WTC11 (cell line): ENCODE measurements around the gene RANBP17. TPM values are rescaled to one million over a fixed set of nuclear protein-coding genes. Genes with fewer than 3 reads are reported as not detected.

Experiments used
- ATAC-seq: fragments of 200-7000 bp; cut with Tn5 transposase; 2 replicates; pipeline ENCODE4 v1.10.0; 2021; ENCODE audit warnings: mild to moderate bottlenecking, moderate library complexity
- CTCF ChIA-PET: fragments of 300-600 bp; sonication (Branson Sonifier 250); formaldehyde crosslinking; loops from one replicate; lab custom pipeline; 2021; ENCODE audit warnings: antibody characterized with exemption; lab: Charles Lee
- POLR2A ChIA-PET: fragments of 350-600 bp; sonication (Branson Sonifier 250); formaldehyde crosslinking; loops from one replicate; lab custom pipeline; 2021; ENCODE audit warnings: antibody characterized with exemption; lab: Charles Lee
- DNase-seq: peaks from one replicate; pipeline ENCODE4 v3.0.0; 2021; ENCODE audit warnings: low spot score
- H3K27ac Mint-ChIP-seq: 2 replicates; pipeline ENCODE4 v1.8.0; 2021; ENCODE audit warnings: mixed read lengths
- H3K27me3 Mint-ChIP-seq: 2 replicates; pipeline ENCODE4 v1.8.0; 2021; ENCODE audit warnings: low read depth, mild to moderate bottlenecking, moderate library complexity, mixed read lengths
- H3K36me3 Mint-ChIP-seq: 2 replicates; pipeline ENCODE4 v1.8.0; 2021; ENCODE audit warnings: mixed read lengths
- H3K4me1 Mint-ChIP-seq: 2 replicates; pipeline ENCODE4 v1.8.0; 2022; ENCODE audit warnings: mixed read lengths
- H3K4me3 Mint-ChIP-seq: 2 replicates; pipeline ENCODE4 v1.8.0; 2021; ENCODE audit warnings: mild to moderate bottlenecking, moderate library complexity, mixed read lengths
- H3K9me3 Mint-ChIP-seq: 2 replicates; pipeline ENCODE4 v1.8.0; 2021; ENCODE audit warnings: mixed read lengths
- CTCF ChIP-seq: fragments of 200-600 bp; IDR thresholded peaks from 2 replicates; pipeline ENCODE4 v1.8.0; 2022; ENCODE audit warnings: antibody characterized with exemption
- ETV6 ChIP-seq: sonication (generic); formaldehyde crosslinking; IDR thresholded peaks from 2 replicates; pipeline ENCODE4 v1.8.1; 2022; ENCODE audit warnings: mild to moderate bottlenecking, missing genetic modification reagents
- FOXJ3 ChIP-seq: sonication (generic); formaldehyde crosslinking; IDR thresholded peaks from 2 replicates; pipeline ENCODE4 v1.9.0; 2021; ENCODE audit warnings: missing genetic modification reagents, mild to moderate bottlenecking, borderline replicate concordance
- JAZF1 ChIP-seq: fragments of 250-450 bp; sonication (Bioruptor Pico); IDR thresholded peaks from 2 replicates; pipeline ENCODE4 v1.9.0; 2021; ENCODE audit warnings: moderate library complexity, mild to moderate bottlenecking, inconsistent platforms
- JUN ChIP-seq: sonication (generic); formaldehyde crosslinking; IDR thresholded peaks from 2 replicates; pipeline ENCODE4 v1.8.0; 2023; ENCODE audit warnings: mild to moderate bottlenecking, missing genetic modification reagents
- MYBL2 ChIP-seq: sonication (generic); formaldehyde crosslinking; IDR thresholded peaks from 2 replicates; pipeline ENCODE4 v1.8.1; 2023; ENCODE audit warnings: mild to moderate bottlenecking, moderate library complexity, missing genetic modification reagents
- OVOL2 ChIP-seq: fragments of 250-450 bp; sonication (Bioruptor Pico); IDR thresholded peaks from 2 replicates; pipeline ENCODE4 v1.9.0; 2021; ENCODE audit warnings: mild to moderate bottlenecking, borderline replicate concordance
- PRRX2 ChIP-seq: fragments of 250-450 bp; sonication (Bioruptor Pico); IDR thresholded peaks from 2 replicates; pipeline ENCODE4 v1.8.0; 2021; ENCODE audit warnings: mild to moderate bottlenecking
- SMAD3 ChIP-seq: sonication (generic); formaldehyde crosslinking; IDR thresholded peaks from 2 replicates; pipeline ENCODE4 v1.8.0; 2022; ENCODE audit warnings: missing genetic modification reagents, mild to moderate bottlenecking, borderline replicate concordance
- TP53 ChIP-seq: sonication (generic); formaldehyde crosslinking; IDR thresholded peaks from 2 replicates; pipeline ENCODE4 v1.8.1; 2023; ENCODE audit warnings: mild to moderate bottlenecking, missing genetic modification reagents
- USF2 ChIP-seq: sonication (generic); formaldehyde crosslinking; IDR thresholded peaks from 2 replicates; pipeline ENCODE4 v1.8.1; 2023; ENCODE audit warnings: mild to moderate bottlenecking, missing genetic modification reagents, moderate library complexity
- ZNF138 ChIP-seq: sonication (generic); formaldehyde crosslinking; conservative IDR thresholded peaks from 2 replicates; pipeline ENCODE4 v1.8.1; 2022; ENCODE audit warnings: mild to moderate bottlenecking, moderate library complexity, missing genetic modification reagents
- ZNF232 ChIP-seq: sonication (generic); formaldehyde crosslinking; IDR thresholded peaks from 2 replicates; pipeline ENCODE4 v1.8.0; 2022; ENCODE audit warnings: mild to moderate bottlenecking, missing genetic modification reagents
- ZNF416 ChIP-seq: fragments of 250-450 bp; sonication (Bioruptor Pico); IDR thresholded peaks from 2 replicates; pipeline ENCODE4 v1.9.0; 2021; ENCODE audit warnings: mild to moderate bottlenecking, inconsistent platforms
- ZNF512 ChIP-seq: sonication (generic); formaldehyde crosslinking; IDR thresholded peaks from 2 replicates; pipeline ENCODE4 v1.8.1; 2022; ENCODE audit warnings: missing genetic modification reagents, borderline replicate concordance
- ZNF532 ChIP-seq: fragments of 250-450 bp; sonication (Bioruptor Pico); IDR thresholded peaks from 2 replicates; pipeline ENCODE4 v1.9.0; 2021; ENCODE audit warnings: mild to moderate bottlenecking, borderline replicate concordance
- total RNA-seq: library from RNA; stranded (reverse); gene quantifications from 3 replicates; pipeline ENCODE4 v1.2.3, GENCODE V29; 2021
- TF ChIP-seq, protein P1 (sequence below): sonication (generic); formaldehyde crosslinking; IDR thresholded peaks from 2 replicates; pipeline ENCODE4 v1.8.1; 2023; ENCODE audit warnings: mild to moderate bottlenecking, missing genetic modification reagents, moderate library complexity
- TF ChIP-seq, protein P2 (sequence below): sonication (generic); formaldehyde crosslinking; IDR thresholded peaks from 2 replicates; pipeline ENCODE4 v1.8.1; 2022; ENCODE audit warnings: mild to moderate bottlenecking, moderate library complexity, missing genetic modification reagents
- TF ChIP-seq, protein P3 (sequence below): fragments of 250-450 bp; sonication (Bioruptor Pico); IDR thresholded peaks from 2 replicates; pipeline ENCODE4 v1.8.0; 2021; ENCODE audit warnings: mild to moderate bottlenecking
- TF ChIP-seq, protein P4 (sequence below): sonication (generic); formaldehyde crosslinking; IDR thresholded peaks from 2 replicates; pipeline ENCODE4 v1.8.0; 2023; ENCODE audit warnings: missing genetic modification reagents

Gene RANBP17
- total RNA-seq, 1 experiment from 2014 or later: 23.1 TPM

DNA sequence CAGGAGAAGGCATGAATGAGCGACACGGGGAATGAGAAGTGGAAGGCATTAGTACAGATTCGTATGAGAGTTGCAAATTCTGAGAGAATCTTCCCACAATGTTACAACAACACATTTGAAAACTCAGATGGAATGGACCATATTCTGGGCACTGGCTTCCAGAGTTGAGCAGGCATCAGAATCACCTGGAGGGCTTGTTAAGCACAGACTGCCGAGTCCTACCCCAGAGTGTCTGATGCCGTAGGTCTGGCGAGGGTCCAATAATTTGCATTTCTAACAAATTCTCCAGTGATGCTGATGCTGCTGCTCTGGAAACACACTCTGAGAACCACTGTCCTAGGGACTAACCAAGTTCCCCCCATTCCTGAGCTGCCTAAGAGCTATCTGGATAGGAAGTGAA, 444.3 kb downstream of the RANBP17 start:
- POLR2A ChIA-PET: no interaction called here
- Mint-ChIP-seq H3K4me3 (no peak overlapping the region), H3K36me3 (no peaks in the 10 kb centered on the region), H3K27ac (no peak overlapping the region), H3K27me3 (peaks cover 99% of the 10 kb centered on the region), H3K9me3 (no peaks in the 10 kb centered on the region), H3K4me1 (peaks cover 20% of the 10 kb centered on the region)
- DNase-seq (no peak), ATAC-seq (no peak)
- TF ChIP-seq ZNF532 (no peak), ETV6 (no peak)
- CTCF ChIA-PET: interaction anchor here (0.6 to 3.3 kb wide), 3 partner anchors 29 to 99 kb away, joined by 3 to 11 read pairs (median 4); no protein-coding TSS in a partner anchor

DNA sequence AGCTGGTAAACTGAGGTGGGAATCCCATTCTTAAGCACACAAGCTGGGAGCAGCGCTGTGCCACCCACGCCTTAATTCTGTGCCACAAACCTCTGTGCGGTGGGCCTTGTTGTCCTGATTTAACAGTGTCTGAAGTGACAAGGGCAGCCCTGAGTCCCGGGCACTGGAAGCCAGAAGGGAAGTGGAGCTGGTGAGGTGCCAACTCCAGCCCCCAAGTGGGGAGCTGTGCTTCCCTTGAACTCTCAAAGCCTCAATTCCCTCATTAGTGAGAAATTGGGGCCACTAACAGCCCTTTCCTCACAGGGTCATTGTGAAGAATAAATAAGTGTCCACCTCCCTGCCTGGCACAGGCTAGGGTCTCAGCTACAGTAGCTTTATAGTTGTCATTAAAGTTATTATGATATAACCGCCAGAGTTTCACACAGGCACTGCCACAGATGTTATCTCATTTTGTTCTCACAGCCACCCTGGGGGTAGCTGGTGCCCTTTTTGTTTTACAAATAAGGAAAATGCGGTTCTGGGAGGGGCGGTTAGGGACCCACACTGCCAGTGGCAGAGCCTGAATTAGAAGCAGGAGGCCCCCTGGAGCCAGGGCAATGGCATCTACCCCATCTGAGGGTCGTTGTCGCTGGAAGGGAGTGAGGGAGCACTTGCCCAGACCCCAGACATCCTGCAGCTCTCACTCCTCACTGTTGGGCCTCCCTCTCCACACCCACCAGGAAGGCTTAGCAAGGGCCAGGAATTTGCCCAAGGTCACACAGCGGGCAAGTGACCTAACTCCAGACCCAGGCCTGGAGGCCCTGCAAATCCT, 445.2 kb downstream of the RANBP17 start:
- CTCF ChIA-PET: interaction anchor here (0.6 to 3.3 kb wide), 5 partner anchors 11 to 100 kb away, joined by 3 to 11 read pairs (median 4); no protein-coding TSS in a partner anchor
- ATAC-seq (peak; percentile 2; the same call in 1 of the 2 replicates), DNase-seq (peak; percentile 61)
- Mint-ChIP-seq H3K27ac (no peak overlapping the region), H3K4me1 (peaks cover 20% of the 10 kb centered on the region), H3K9me3 (no peaks in the 10 kb centered on the region), H3K4me3 (peak overlapping the region; percentile 56), H3K27me3 (peaks cover 98% of the 10 kb centered on the region), H3K36me3 (no peaks in the 10 kb centered on the region)
- POLR2A ChIA-PET: interaction anchor here (0.6 kb wide), 1 partner anchor 36 kb away, joined by 4 read pairs; no protein-coding TSS in a partner anchor
- TF ChIP-seq TP53: no peak
- TF ChIP-seq CTCF: no peak
- no peak for TF ChIP-seq JAZF1 (CRISPR knock-in tag)
- no peak for TF ChIP-seq ZNF232 (CRISPR knock-in tag)
- TF ChIP-seq ZNF512 (CRISPR knock-in tag): no peak
- TF ChIP-seq, protein P1, sequence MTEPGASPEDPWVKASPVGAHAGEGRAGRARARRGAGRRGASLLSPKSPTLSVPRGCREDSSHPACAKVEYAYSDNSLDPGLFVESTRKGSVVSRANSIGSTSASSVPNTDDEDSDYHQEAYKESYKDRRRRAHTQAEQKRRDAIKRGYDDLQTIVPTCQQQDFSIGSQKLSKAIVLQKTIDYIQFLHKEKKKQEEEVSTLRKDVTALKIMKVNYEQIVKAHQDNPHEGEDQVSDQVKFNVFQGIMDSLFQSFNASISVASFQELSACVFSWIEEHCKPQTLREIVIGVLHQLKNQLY (CRISPR knock-in tag): no peak
- TF ChIP-seq SMAD3 (CRISPR knock-in tag): no peak
- no peak for TF ChIP-seq MYBL2 (CRISPR knock-in tag)
- no peak for TF ChIP-seq ZNF416
- TF ChIP-seq PRRX2 (CRISPR knock-in tag): no peak
- no peak for TF ChIP-seq USF2 (CRISPR knock-in tag)
- TF ChIP-seq, protein P2, sequence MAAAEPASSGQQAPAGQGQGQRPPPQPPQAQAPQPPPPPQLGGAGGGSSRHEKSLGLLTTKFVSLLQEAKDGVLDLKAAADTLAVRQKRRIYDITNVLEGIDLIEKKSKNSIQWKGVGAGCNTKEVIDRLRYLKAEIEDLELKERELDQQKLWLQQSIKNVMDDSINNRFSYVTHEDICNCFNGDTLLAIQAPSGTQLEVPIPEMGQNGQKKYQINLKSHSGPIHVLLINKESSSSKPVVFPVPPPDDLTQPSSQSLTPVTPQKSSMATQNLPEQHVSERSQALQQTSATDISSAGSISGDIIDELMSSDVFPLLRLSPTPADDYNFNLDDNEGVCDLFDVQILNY (CRISPR knock-in tag): no peak
- TF ChIP-seq JUN (CRISPR knock-in tag): no peak
- TF ChIP-seq, protein P3, sequence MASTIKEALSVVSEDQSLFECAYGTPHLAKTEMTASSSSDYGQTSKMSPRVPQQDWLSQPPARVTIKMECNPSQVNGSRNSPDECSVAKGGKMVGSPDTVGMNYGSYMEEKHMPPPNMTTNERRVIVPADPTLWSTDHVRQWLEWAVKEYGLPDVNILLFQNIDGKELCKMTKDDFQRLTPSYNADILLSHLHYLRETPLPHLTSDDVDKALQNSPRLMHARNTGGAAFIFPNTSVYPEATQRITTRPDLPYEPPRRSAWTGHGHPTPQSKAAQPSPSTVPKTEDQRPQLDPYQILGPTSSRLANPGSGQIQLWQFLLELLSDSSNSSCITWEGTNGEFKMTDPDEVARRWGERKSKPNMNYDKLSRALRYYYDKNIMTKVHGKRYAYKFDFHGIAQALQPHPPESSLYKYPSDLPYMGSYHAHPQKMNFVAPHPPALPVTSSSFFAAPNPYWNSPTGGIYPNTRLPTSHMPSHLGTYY (CRISPR knock-in tag): no peak
- no peak for TF ChIP-seq ZNF138 (CRISPR knock-in tag)
- TF ChIP-seq, protein P4, sequence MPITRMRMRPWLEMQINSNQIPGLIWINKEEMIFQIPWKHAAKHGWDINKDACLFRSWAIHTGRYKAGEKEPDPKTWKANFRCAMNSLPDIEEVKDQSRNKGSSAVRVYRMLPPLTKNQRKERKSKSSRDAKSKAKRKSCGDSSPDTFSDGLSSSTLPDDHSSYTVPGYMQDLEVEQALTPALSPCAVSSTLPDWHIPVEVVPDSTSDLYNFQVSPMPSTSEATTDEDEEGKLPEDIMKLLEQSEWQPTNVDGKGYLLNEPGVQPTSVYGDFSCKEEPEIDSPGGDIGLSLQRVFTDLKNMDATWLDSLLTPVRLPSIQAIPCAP (CRISPR knock-in tag): no peak
- TF ChIP-seq OVOL2: no peak
- no peak for TF ChIP-seq FOXJ3 (CRISPR knock-in tag)
